GM23338 (cell line): ENCODE measurements around the gene SLC6A12. TPM values are rescaled to one million over a fixed set of nuclear protein-coding genes. Genes with fewer than 3 reads are reported as not detected.

Experiments used
- ATAC-seq: fragments of 200-7000 bp; cut with Tn5 transposase; 3 replicates; pipeline ENCODE4 v1.9.1; 2020
- DNase-seq: peaks from one replicate; pipeline ENCODE4 v3.0.0-alpha.2; 2015; ENCODE audit warnings: low spot score
- H2AFZ ChIP-seq: fragments of 200-600 bp; sonication (generic); 2 replicates; pipeline ENCODE4 v1.8.0; 2016; ENCODE audit warnings: antibody characterized with exemption, mild to moderate bottlenecking, moderate library complexity
- H3F3A ChIP-seq: fragments of 200-600 bp; sonication (generic); replicated peaks from 2 replicates; pipeline ENCODE4 v1.8.0; 2017; ENCODE audit warnings: antibody characterized with exemption, mixed run types, low read depth
- H3K27ac ChIP-seq: fragments of 200-600 bp; sonication (generic); 2 replicates; pipeline ENCODE4 v1.6.1; 2016; ENCODE audit warnings: low read depth
- H3K27me3 ChIP-seq: fragments of 200-600 bp; sonication (generic); 2 replicates; pipeline ENCODE4 v1.8.0; 2016; ENCODE audit warnings: mild to moderate bottlenecking, mixed run types, moderate library complexity; ENCODE audit not compliant: insufficient read depth
- H3K36me3 ChIP-seq: fragments of 200-600 bp; sonication (generic); 2 replicates; pipeline ENCODE4 v1.8.0; 2016; ENCODE audit warnings: mild to moderate bottlenecking; ENCODE audit not compliant: insufficient read depth
- H3K4me1 ChIP-seq: fragments of 200-600 bp; sonication (generic); 2 replicates; pipeline ENCODE4 v1.8.0; 2016; ENCODE audit warnings: mild to moderate bottlenecking, moderate library complexity; ENCODE audit not compliant: insufficient read depth
- H3K4me2 ChIP-seq: fragments of 200-600 bp; sonication (generic); 2 replicates; pipeline ENCODE4 v1.7.1; 2017; ENCODE audit warnings: mixed run types
- H3K4me3 ChIP-seq: fragments of 200-600 bp; sonication (generic); 2 replicates; pipeline ENCODE4 v1.6.1; 2016; ENCODE audit warnings: mixed run types
- H3K79me2 ChIP-seq: fragments of 200-600 bp; sonication (generic); replicated peaks from 2 replicates; pipeline ENCODE4 v1.8.0; 2017; ENCODE audit warnings: mild to moderate bottlenecking; ENCODE audit not compliant: insufficient read depth
- H3K9me2 ChIP-seq: fragments of 200-600 bp; sonication (generic); 2 replicates; pipeline ENCODE4 v1.8.0; 2017; ENCODE audit not compliant: insufficient read depth
- H4K20me1 ChIP-seq: fragments of 200-600 bp; sonication (generic); replicated peaks from 2 replicates; pipeline ENCODE4 v1.8.0; 2017; ENCODE audit warnings: mild to moderate bottlenecking; ENCODE audit not compliant: insufficient read depth
- H3K27ac Mint-ChIP-seq: 2 replicates; pipeline ENCODE4 v1.8.0; 2020; ENCODE audit warnings: inconsistent platforms, mild to moderate bottlenecking, moderate library complexity, mixed read lengths
- H3K27me3 Mint-ChIP-seq: 3 replicates; pipeline ENCODE4 v1.8.0; 2022; ENCODE audit warnings: low read depth, mild to moderate bottlenecking, moderate library complexity, mixed read lengths, inconsistent platforms; ENCODE audit not compliant: insufficient read depth, poor library complexity
- H3K36me3 Mint-ChIP-seq: 3 replicates; pipeline ENCODE4 v1.8.0; 2021; ENCODE audit warnings: low read depth, mild to moderate bottlenecking, inconsistent platforms, moderate library complexity, mixed read lengths
- H3K4me1 Mint-ChIP-seq: 3 replicates; pipeline ENCODE4 v1.8.0; 2020; ENCODE audit warnings: mild to moderate bottlenecking, inconsistent platforms, mixed read lengths
- H3K4me3 Mint-ChIP-seq: 3 replicates; pipeline ENCODE4 v1.8.0; 2021; ENCODE audit warnings: moderate library complexity, mild to moderate bottlenecking, inconsistent platforms, mixed read lengths
- H3K9me3 Mint-ChIP-seq: 3 replicates; pipeline ENCODE4 v1.8.0; 2020; ENCODE audit warnings: moderate library complexity, mild to moderate bottlenecking, inconsistent platforms, mixed read lengths
- CREB1 ChIP-seq: fragments of 250-450 bp; sonication (Bioruptor Pico); IDR thresholded peaks from 2 replicates; pipeline ENCODE4 v1.5.0; 2020; ENCODE audit warnings: low read depth, mild to moderate bottlenecking, moderate library complexity
- CTCF ChIP-seq, 2 experiments: fragments of 200-600 bp in 1 of 2; sonication (generic) in 1 of 2; conservative IDR thresholded peaks; 2 replicates each; pipeline versions ENCODE4 v1.5.1 to v1.6.1; 2016 to 2017; ENCODE audit warnings: antibody characterized with exemption in 2 of 2, low read depth in 2 of 2, mild to moderate bottlenecking in 2 of 2, moderate library complexity in 1 of 2
- ETS1 ChIP-seq: IDR thresholded peaks from 2 replicates; pipeline ENCODE4 v1.6.1; 2016; ENCODE audit warnings: antibody characterized with exemption
- EZH2 ChIP-seq: fragments of 200-600 bp; sonication (generic); IDR thresholded peaks from one replicate; pipeline ENCODE4 v1.8.0; 2017; ENCODE audit warnings: antibody characterized with exemption, mild to moderate bottlenecking, low read depth; ENCODE audit not compliant: unreplicated experiment
- EZH2phosphoT487 ChIP-seq: fragments of 200-600 bp; sonication (generic); IDR thresholded peaks from one replicate; pipeline ENCODE4 v1.8.1; 2018; ENCODE audit warnings: antibody characterized with exemption; ENCODE audit not compliant: unreplicated experiment
- JUNB ChIP-seq: IDR thresholded peaks from one replicate; pipeline ENCODE4 v1.6.1; 2016; ENCODE audit warnings: antibody characterized with exemption; ENCODE audit not compliant: unreplicated experiment
- NANOG ChIP-seq: IDR thresholded peaks from 2 replicates; pipeline ENCODE4 v1.6.1; 2016; ENCODE audit warnings: antibody characterized with exemption, borderline replicate concordance
- POLR2AphosphoS5 ChIP-seq: IDR thresholded peaks from 2 replicates; pipeline ENCODE4 v1.6.1; 2016; ENCODE audit warnings: antibody characterized with exemption, low read depth
- REST ChIP-seq: IDR thresholded peaks from one replicate; pipeline ENCODE4 v1.6.1; 2018; ENCODE audit warnings: antibody characterized with exemption; ENCODE audit not compliant: unreplicated experiment
- STAT1 ChIP-seq: IDR thresholded peaks from one replicate; pipeline ENCODE4 v1.6.1; 2016; ENCODE audit warnings: antibody characterized with exemption; ENCODE audit not compliant: unreplicated experiment
- ZNF114 ChIP-seq: fragments of 250-450 bp; sonication (Bioruptor Pico); IDR thresholded peaks from 2 replicates; pipeline ENCODE4 v1.5.0; 2020; ENCODE audit warnings: mild to moderate bottlenecking, moderate library complexity
- ZNF462 ChIP-seq: fragments of 250-450 bp; sonication (Bioruptor Pico); IDR thresholded peaks from 2 replicates; pipeline ENCODE4 v1.5.0; 2020; ENCODE audit warnings: mild to moderate bottlenecking, moderate library complexity
- polyA plus RNA-seq: library from polyadenylated mRNA; unstranded; fragments of >200 nt; fragmentation: Nextera tagmentation; extraction: Ambion mirVana; gene quantifications from 2 replicates; pipeline ENCODE4 v1.2.1, GENCODE V29; 2016
- total RNA-seq: library from RNA; depleted of rRNA; stranded (reverse); fragments of >200 nt; shearing (Covaris generic); gene quantifications from 2 replicates; pipeline ENCODE4 v1.2.3, GENCODE V29; 2014

SLC6A12 gene
- total and polyA plus RNA-seq, 2 experiments from 2014 or later: 0.56 TPM; not detected in 1

- no peak for DNase-seq
- Histone ChIP-seq H3K9me2 (no peaks in the 10 kb centered on the region), H3K36me3 (no peaks in the 10 kb centered on the region), H3F3A (0 out of 2 replicates have a peak, but pooled peaks cover 4% of the 10 kb centered on the region), H4K20me1 (no peaks in the 10 kb centered on the region), H3K27me3 (no peaks in the 10 kb centered on the region), H3K4me2 (no peak overlapping the region), H3K4me3 (no peak overlapping the region), H3K27ac (no peak overlapping the region), H3K4me1 (peaks cover 11% of the 10 kb centered on the region), H2AFZ (no peak overlapping the region), H3K79me2 (no peaks in the 10 kb centered on the region)
- ATAC-seq: no peak
- Mint-ChIP-seq H3K9me3 (no peaks in the 10 kb centered on the region), H3K27me3 (peaks cover 5% of the 10 kb centered on the region), H3K36me3 (no peaks in the 10 kb centered on the region), H3K4me3 (no peak overlapping the region), H3K27ac (no peak overlapping the region), H3K4me1 (peaks cover 61% of the 10 kb centered on the region)
- TF ChIP-seq ETS1: no peak
- TF ChIP-seq ZNF114 (CRISPR knock-in tag): no peak
- no peak for TF ChIP-seq REST
- no peak for TF ChIP-seq EZH2
- no peak for TF ChIP-seq POLR2AphosphoS5
- no peak for TF ChIP-seq JUNB
- no peak for TF ChIP-seq ZNF462 (CRISPR knock-in tag)
- TF ChIP-seq CREB1 (CRISPR knock-in tag): no peak
- no peak for TF ChIP-seq EZH2phosphoT487
- TF ChIP-seq STAT1: no peak
- no peak for TF ChIP-seq CTCF (conservative IDR thresholded peaks at IDR 0.05; ENCODE audit: low read depth in 2 of 2)
- no peak for TF ChIP-seq NANOG
Observed at GRCh38 chr12:148676-149416, 65.1 kb downstream of the SLC6A12 start.
